Measurements from ENCODE around the gene SOX21.
"Not testable (repeated sequence)": the region's sequence is repeated elsewhere in the genome, so short reads cannot be mapped to it uniquely, and the experiment has no call there.

The SOX21 gene

DNA sequence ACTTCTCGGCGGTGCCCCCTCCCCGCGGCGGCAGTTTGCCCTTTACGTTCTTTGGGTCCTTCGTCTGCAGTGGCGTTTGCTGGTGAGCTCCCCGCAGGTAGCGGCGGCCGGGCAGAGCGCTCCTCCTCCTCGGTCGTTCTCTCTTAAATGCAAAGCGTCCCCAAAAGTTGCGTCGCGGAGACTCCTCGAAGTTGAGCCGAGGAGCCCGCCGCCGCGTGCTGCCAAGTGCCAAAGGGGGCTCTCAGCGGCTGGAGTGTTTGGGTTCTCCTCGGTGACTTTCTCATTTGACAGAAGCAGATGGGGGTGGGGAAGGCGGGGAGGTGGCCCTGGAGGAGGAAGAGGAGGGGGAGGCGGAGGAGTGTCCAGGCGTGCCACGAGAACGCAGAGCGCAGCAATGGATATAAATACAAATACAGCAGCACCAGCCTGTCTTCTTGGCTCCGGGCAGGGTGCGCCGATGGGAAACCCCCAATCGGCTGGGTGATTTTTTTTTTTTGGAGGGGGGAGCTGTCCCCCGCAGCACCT lies at the start of gene SOX21:
SOX21 (minus strand) TSS at position 259 of the 525 bp plus-strand sequence. CDS start 496 bp downstream, outside the sequence.
- no peak for DNase-seq

DNA sequence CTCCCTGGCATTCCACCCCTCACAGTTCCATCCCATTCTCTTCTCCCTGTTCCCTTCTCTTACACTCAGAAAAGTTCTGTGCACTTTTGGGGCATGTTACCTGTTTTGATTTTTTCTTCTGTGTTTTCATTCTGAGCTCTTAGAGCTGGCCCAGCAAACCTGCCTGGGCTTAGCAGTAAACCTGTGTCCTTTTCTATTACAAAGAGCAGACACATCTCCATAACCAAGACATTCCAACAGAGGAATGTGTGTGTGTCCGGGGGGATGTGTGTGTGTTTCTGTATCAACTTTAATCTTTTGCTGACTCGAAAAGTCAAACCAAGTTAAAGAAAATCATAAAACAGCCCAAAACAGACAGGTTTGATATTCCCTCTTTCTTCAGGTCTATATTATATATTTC lies 49.1 kb upstream of the SOX21 start:
- DNase-seq = no peak

DNA sequence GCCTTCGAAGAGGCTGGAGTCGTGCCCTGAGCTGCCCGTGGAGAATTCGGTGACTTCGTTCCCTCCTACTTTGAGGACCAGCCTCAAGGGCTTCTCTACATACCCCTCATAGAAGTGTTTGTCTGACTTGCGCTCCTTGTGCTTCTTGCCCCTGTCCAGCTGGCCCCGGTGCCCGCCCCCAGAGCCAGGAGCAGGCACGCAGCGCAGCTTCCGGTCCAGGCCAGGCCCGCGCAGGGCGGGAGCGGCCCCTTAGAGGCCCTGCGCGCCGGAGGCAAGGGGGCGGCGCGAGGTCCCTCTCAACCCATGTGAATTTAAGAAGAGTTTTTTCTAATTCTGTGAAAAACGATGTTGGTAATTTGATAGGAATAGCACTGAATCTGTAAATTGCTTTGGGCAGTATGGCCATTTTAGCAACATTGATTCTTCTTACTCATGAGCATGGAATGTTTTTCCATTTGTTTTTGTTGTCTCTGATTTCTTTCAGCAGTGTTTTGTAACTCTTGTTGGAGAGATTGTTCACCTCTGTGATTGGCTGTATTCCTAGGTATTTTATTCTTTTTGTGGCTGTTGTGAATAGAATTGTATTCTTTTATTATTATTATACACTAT lies 46.9 kb upstream of the SOX21 start:
- no peak for DNase-seq

DNA sequence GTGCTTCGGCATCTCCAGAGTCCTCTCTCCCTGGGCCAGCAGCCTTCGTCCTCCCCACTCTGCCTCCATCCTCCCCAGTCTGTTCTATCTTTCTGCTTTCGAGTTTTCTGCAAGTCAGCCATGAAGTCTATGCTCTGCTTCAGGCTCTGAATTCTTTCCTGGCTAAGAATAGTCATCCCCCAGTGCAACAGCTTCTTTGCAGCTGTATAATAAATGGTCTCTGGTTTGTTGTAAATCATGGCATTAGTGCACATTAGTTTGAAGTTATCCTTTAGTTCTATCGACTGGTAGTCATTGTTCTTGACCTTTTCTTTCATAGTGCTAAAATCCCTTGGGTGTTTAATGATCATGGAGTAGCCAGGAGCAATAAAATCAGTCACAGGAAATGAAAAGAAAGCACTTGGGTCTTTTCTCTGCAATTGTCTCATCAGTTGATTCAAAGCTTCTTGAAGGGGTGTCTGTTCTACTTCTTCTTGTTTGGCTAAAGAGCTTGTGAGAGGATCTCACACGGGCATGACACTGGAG lies 46.2 kb upstream of the SOX21 start:
- no peak for DNase-seq

DNA sequence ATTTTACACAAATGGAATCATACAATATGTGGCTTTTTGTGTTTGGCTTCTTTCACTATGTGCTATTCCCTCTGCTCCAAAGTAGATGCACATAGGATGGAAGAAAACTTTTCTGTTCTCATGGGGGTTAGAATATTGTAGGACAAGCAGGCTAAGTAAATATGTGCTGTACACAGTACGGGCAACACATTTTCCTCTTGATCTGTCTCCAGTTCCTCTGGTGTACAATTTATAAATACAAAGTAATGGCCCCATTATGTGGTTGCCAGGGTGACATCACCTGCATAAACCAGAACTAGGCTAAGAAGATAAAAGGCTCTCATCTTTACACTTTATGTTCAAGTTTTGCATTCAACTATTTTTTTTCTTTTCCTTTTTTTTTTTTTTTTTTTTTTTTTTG lies 41.0 kb upstream of the SOX21 start:
- DNase-seq = no peak

DNA sequence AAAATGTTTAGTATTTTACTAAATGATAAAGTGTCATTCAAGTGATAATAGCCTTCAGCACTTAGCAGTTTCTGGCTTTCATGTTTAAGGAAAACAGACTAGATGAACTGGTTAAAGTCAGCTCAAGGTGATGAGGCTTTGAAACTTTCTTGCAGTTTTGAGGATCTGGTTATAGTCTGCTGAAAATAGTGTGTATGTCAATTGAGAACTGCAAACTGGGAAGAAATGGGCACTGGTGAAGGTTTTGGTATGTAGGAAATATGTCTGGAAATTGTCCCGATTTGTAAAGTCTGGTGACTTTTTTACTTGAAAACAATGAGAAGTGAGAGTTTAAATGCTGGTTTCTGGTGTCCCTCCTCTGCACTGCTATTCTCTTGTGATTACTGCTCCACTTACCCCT lies 36.8 kb upstream of the SOX21 start:
- DNase-seq = no peak

DNA sequence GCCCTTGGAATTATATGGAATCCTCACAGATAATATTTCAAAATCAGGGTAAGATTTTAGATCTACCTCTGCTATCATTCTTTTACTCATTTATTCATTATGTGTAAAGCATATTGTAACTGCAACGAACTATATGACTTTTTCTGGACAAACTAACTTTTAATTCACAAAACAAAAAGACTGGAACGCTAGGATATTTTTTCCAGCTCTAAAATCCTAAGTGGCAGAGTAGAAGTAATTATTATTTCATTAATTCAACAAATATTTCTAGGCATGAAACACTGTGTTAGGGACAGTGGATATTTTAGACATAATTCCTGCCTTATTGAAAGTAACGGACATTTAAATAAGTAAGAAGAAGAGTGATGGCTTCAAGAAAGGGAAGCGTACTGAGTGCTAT lies 26.9 kb upstream of the SOX21 start:
- no peak for DNase-seq

DNA sequence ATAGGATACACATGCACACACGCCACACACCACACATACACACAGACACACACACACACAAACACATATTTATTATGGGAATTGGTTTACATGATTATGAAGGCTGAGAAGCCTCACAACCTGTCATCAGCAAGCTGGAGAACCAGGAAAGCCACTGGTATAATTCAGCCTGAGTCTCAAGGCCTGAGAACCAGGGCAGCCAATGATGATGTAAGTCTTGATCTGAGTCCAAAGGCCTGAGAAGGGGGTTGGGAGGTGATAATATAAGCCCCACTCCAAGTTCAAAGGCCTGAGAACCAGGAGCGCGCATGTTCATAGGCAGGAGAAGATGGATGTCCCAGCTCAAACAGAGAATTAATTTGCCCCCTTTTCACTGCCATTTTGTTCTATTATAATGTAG lies 18.7 kb upstream of the SOX21 start:
- no peak for DNase-seq

DNA sequence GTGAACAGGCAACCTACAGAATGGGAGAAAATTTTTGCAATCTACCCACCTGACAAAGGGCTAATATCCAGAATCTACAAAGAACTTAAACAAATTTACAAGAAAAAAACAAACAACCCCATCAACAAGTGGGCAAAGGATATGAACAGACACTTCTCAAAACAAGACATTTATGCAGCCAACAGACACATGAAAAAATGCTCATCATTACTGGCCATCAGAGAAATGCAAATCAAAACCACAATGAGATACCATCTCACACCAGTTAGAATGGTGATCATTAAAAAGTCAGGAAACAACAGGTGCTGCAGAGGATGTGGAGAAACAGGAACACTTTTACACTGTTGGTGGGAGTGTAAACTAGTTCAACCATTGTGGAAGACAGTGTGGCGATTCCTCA lies 17.6 kb upstream of the SOX21 start:
- not testable (repeated sequence) for DNase-seq

DNA sequence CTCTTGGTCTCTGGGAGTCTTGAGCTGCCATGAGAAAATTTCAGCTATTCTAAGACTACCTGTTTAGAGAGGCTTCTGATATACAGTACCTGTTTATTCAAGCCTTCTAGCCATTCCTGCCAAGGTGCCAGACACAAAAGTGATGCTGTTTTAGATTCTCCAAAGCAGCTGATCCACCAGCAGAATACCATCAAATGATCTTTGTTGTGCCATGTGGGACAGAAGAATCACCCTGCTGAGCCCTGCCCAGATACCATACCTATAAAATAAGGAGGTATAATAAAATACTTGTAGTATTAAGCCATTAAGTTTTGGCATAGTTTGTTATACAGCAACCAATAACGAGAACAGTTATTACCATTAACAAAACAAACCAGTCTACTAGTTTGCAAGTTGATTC lies 14.1 kb upstream of the SOX21 start:
- no peak for DNase-seq

DNA sequence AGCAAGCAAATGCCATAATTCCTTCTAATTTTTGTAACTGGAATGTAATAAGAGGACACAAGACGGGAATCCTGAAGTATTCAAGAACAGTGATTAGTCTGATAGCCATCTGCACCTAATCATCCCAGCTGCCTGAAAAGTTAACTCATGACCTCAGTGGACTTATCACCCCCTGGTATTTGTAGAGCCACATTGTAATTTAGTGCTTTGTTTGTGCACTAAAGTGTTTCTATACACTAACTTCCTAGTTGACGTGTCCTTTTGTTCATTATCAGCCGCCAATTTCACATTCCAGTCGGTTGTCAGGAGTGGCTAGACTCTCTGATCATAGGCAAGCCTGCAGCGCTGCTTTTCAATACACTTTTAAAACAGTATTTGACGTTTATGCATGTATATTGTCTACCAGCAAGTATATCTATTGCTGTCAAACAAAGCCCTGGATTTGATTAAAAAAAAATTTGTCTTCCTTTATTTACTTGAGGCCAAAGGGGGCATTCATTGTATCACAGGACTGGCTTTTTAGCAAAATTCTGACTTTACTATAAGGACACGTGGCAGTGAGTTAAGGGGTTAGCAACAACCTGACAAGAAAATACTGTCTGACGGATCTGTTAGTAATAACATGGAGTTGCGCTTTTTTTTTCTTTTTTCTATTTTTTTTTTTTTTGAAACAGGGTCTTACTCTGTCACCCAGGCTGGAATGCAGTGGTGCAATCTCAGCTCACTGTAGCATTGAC lies 10.4 kb upstream of the SOX21 start:
- DNase-seq = no peak

DNA sequence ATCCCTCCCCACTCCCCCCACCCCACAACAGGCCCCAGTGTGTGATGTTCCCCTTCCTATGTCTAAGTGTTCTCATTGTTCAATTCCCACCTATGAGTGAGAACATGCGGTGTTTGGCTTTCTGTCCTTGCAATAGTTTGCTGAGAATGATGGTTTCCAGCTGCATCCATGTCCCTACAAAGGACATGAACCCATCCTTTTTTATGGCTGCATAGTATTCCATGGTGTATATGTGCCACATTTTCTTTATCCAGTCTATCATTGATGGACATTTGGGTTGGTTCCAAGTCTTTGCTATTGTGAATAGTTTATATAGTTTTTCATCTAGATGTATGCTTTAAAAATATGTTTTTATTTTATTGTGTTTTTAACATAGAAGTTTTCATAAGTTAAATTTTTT lies 6.4 kb upstream of the SOX21 start:
- not testable (repeated sequence) for DNase-seq

DNA sequence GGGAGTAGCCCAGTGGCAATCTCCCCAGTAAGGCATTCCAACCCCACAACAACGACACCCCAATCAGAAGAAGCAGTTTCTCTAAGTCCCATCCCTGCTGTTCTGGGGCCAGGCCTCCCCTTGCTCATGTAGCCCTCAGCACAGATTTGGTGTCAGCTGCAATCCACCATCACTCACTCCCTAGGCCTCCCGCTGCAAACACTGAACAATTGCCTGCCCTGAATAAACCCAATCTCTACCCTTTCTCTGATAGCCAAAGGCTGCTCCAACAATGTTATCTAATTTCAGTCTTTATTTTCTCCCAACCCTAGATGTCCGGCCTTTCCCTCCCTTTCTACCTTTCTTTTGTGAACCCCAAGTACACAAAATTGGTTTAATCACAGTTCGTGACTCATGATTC lies 5.6 kb upstream of the SOX21 start:
- DNase-seq = no peak

DNA sequence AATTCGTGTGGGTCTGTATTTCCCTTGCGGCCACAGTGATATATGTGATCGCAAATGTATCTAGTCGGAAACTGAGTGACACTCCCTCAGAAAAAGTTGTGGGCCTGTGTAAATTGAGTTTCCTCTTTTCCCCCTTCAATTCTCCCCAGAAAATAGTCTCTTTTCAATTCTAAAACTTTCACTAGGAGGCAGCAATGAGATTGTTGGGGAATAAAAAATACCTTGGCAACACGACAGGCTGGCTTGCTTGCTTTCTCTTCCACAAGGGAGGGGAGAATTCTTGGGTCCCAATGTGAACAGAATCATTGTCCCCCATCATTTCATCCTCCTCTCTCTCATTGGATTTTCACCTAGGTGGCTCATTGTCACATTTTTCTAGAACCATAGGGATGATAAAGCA lies 3.7 kb upstream of the SOX21 start:
- no peak for DNase-seq

DNA sequence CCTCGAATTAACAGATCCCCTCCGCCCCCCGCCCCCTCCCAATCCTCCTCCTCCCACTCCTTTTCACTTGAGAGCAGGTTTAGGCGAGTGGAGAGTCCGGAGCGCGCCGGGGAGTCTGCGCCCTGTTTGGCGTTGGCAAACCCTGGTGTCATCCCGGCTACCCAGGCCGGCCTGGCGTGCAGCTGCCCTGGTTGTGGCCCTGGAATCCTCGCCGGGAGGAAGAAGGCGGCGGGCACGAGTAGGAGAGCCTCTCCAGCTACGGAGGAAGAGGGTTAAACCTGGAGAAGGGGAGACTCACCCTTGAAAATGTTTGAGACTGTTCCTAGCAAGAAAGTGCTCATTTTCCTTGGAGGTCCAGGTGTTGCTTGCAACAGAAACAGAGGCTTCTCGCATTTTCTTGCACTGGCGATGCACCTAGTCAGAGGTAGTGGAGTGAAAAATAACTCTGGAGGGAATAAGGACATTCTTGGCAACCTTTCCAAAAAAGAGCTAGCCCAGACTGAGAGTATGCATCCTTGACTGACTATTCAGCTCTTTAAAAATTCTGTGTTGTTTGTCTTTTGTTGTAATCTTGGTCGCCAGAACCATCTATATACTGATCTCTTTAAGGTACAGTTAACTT lies 1.3 kb upstream of the SOX21 start:
- DNase-seq = no peak

DNA sequence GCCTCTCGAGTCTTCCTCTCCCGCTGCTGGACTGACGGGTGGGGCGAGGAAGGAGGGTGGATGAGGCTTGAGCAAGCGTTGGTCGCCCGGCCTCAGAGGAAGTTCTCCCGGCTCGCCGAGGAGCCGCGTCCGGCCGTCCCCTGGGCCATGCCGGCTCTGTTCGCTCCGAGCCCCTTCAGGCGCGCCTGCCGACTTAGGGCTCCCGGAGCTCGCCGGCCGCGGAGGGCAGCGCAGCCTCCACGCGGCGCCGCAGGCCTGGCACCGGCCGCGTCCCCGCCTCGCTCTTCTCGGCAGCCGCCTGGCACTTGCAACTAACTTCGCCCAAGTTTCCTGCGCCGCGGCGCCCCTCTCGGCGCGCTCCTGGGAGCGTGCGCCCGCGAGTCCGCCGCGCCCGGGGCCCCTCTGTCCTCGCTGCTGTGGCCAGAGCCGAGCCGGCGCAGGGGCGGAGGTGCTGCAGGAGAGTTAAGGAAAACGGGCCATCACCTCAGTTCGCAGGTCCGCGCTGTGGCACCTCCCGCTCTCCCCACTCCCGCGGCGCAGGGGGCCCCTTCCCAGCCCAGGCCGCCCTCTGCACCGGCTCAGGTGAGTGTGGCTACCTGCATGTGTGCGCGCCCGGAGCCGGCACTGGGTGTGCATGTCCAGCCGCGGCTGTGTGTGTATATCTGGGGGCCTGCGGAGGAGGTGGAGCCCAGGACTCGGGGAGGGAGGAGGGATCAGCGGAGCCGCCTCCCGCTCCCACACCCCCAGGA lies 641 bp upstream of the SOX21 start:
- DNase-seq = no peak

DNA sequence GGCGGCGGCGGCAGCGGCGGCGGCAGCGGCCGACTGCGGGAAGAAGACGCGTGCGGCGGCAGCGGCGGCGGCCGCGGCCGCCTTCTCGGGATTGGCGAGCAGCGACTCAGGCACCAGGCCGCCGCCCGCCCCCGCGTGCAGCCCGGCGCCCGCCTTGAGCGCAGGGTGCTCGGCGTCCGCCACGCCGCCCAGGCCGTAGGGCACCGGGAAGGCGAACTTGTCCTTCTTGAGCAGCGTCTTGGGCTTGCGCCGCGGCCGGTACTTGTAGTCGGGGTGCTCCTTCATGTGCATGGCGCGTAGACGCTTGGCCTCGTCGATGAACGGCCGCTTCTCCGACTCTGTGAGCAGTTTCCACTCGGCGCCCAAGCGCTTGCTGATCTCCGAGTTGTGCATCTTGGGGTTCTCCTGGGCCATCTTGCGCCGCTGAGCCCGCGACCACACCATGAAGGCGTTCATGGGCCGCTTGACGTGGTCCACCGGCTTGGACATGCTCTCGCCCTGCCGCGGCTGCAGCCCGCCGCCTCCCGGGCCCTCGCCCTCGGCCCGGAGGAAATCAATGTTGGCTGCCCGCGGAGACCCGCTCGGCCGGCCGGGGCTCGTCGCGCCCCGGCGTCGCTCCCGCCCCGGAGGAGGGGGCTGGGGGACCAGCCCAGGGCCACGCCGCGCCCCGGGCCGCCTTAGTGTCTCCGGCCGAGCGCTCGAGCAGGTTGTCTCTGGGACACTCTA lies 621 bp downstream of the SOX21 start:
- no peak for DNase-seq

DNA sequence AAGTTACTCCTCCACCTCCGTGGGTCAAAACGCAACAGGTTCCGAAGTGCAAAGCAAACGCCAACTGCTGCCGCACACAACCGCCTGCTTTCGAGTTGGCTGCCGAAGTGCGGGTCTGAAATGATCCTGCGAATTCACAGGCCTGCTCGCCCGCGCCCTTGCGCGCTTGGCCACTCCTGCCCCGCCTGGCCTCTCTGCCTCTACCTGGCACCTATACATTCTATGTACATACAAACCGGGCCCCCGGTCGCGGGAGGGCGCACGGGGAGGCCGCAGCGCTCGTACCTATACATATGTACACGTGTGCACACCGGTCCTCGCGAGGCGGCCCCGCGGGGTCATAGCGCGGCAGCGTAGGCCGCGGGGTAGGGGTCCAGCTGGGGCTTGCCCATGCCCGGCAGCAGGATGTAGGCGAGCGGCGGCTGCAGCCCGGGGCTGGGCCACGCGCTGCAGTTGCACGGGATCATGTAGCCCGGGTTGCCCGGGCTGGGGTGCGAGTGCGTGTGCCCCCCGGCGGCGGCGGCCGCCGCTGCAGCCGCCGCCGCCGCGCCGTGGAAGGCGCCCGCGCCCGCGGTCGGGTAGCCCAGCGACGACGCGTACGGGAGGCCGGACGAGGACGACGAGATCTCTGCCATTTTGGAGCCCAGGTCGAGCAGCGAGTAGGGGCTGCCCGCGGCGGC lies 1.3 kb downstream of the SOX21 start:
- no peak for DNase-seq

DNA sequence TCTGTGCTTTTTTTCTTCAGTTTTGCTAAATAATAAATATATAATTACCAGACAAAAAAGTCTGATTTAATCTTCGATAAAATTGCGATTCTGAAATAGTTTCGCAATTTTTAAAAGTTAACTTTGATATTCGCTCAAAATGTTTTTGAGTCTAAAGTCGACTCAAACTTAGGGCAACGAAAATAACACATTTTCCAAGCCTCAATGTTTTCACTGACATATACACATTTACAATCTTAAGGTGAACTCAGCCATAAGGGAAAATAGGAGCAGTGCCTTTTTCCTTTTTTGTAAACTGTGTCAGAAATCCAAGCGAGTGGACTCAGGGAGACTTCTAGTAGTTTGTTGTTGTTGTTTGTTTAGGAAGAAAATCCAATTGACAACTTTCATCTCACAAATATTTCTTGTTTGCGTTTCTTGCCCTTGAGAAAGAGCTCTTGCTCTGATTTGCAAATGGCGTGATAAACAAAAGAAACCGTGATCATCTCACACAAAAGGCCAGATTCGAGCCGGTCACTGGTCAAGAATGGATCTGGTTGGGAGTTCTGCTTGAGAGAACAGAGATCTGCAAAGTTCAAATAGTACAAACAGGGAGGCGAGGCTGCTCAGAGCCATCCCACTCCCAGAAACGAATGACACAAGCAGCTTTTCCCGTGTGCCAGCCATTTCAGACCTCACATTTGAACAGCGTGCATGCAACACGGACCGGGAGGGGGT lies 2.1 kb downstream of the SOX21 start:
- DNase-seq = no peak

DNA sequence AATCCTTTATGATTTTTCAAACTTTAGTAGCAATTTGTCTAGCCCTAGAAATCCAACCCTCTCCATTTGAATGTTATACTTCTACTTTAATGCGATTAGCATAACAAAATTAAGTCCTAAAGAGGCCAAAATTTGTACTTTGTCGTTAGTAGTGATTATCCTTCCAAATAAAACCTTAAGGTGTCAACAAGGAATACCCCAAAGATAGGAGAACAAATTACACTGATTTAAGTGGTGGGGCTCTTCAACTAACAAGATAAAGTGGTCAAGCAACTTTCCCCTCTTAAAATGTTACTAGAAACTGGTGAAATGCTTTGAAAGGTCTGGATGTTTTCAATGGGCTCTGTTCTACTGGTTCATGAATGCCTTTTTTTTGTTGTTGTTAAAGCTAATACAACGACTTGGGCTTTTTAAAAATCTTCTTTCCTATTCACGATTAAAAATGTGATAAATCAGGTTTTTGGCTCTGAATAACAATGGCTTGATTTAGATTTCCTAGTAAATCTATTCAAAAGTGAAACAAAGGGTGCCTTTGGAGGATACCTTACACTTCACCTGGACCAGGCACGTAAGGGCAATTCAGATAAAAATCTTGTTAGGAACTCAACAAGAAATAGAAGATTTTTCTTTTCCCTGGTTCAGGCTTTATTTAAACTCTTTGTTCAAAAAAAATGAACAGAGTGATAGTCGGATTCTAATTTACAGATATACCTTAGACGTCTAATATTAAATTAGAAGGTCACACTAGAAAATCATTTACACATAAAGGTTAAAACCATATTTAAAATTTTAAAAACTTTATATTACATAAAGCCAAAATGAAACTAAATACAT lies 3.1 kb downstream of the SOX21 start:
- no peak for DNase-seq
